HepG2 (cell line): ENCODE data around the gene CSNK1D. TPM values are rescaled to one million over a fixed set of nuclear protein-coding genes. Genes with fewer than 3 reads are reported as not detected.

Experiments
- ATAC-seq: fragments of 200-7000 bp; cut with Tn5 transposase; 3 replicates; pipeline ENCODE4 v1.9.1; 2020; ENCODE audit warnings: mild to moderate bottlenecking, moderate library complexity
- BruUV-seq: library from RNA; stranded (reverse); fragments of 400-500 nt; replicated peaks from 2 replicates; lab custom pipeline; 2021; lab: Mats Ljungman, UMichigan
- CTCF ChIA-PET: fragments of 300-600 bp; formaldehyde crosslinking; extraction: SDS; loops from one replicate; lab custom pipeline; 2021; ENCODE audit warnings: low total read pairs, inconsistent platforms, low intra/inter-chr PET ratio; lab: Yijun Ruan, JAX
- POLR2A ChIA-PET: fragments of 350-600 bp; sonication (Branson Sonifier 250); formaldehyde crosslinking; loops from one replicate; lab custom pipeline; 2020; ENCODE audit warnings: antibody characterized with exemption, inconsistent platforms; lab: Yijun Ruan, JAX
- DNase-seq: peaks from one replicate; pipeline ENCODE4 v3.0.0-alpha.2; 2015; ENCODE audit warnings: low spot score
- FAIRE-seq: peaks from 3 replicates; lab custom pipeline; 2011; peaks lifted over from hg19 to GRCh38; lab: Jason Lieb, UNC
- H2AFZ ChIP-seq: one replicate; pipeline ENCODE4 v1.6.1; 2011; ENCODE audit warnings: low read length, inconsistent platforms
- H3K27ac ChIP-seq: fragments of 300-600 bp; 3 replicates; pipeline ENCODE4 v1.8.0; 2011; ENCODE audit warnings: mixed run types, mild to moderate bottlenecking, mixed read lengths, low read length, inconsistent platforms; ENCODE audit not compliant: insufficient read depth; ENCODE audit errors: extremely low read length
- H3K27me3 ChIP-seq, 2 experiments: fragments of 200-600 bp in 1 of 2; 2 replicates in 1 of 2; 3 replicates in 1 of 2; pipeline versions ENCODE4 v1.6.0 to v1.8.0; 2011; ENCODE audit warnings: low read length in 2 of 2, mild to moderate bottlenecking in 2 of 2, moderate library complexity in 2 of 2, inconsistent platforms in 1 of 2; ENCODE audit not compliant: insufficient read depth in 2 of 2, control insufficient read depth in 1 of 2
- H3K36me3 ChIP-seq, 2 experiments: fragments of 200-600 bp in 1 of 2; replicated peaks in 1 of 2; 2 replicates in 1 of 2; 3 replicates in 1 of 2; pipeline versions ENCODE4 v1.5.1 to v1.8.0; 2011; ENCODE audit warnings: low read length in 2 of 2, inconsistent platforms in 1 of 2; ENCODE audit not compliant: insufficient read depth in 2 of 2, control insufficient read depth in 1 of 2
- H3K4me1 ChIP-seq: 2 replicates; pipeline ENCODE4 v1.5.1; 2012; ENCODE audit warnings: low read length, inconsistent platforms; ENCODE audit not compliant: insufficient read depth
- H3K4me2 ChIP-seq: 2 replicates; pipeline ENCODE4 v1.6.0; 2011; ENCODE audit warnings: low read depth, low read length, inconsistent platforms
- H3K4me3 ChIP-seq, 3 experiments: fragments of 200-600 bp in 1 of 3; sonication (generic), shearing (Covaris generic) in 1 of 3; replicated peaks in 1 of 3; 2 replicates each; pipeline ENCODE4 v1.5.1; 2011 to 2016; ENCODE audit warnings: low read length in 3 of 3, inconsistent platforms in 2 of 3, low read depth in 2 of 3, mild to moderate bottlenecking in 2 of 3, control low read depth in 1 of 3, mixed read lengths in 1 of 3; ENCODE audit not compliant: insufficient read depth in 1 of 3
- H3K79me2 ChIP-seq: one replicate; pipeline ENCODE4 v1.6.1; 2011; ENCODE audit warnings: low read length, inconsistent platforms; ENCODE audit not compliant: insufficient read depth
- H3K9ac ChIP-seq: 2 replicates; pipeline ENCODE4 v1.6.0; 2011; ENCODE audit warnings: mild to moderate bottlenecking, low read depth, low read length, inconsistent platforms; ENCODE audit not compliant: insufficient read depth
- H3K9me3 ChIP-seq: 2 replicates; pipeline ENCODE4 v1.5.1; 2012; ENCODE audit warnings: mild to moderate bottlenecking, low read length
- H4K20me1 ChIP-seq: 2 replicates; pipeline ENCODE4 v1.6.0; 2011; ENCODE audit warnings: inconsistent platforms, mild to moderate bottlenecking, low read length, moderate library complexity; ENCODE audit not compliant: insufficient read depth
- SETDB1 ChIP-seq: sonication (generic); formaldehyde crosslinking; IDR thresholded peaks from 2 replicates; pipeline ENCODE4 v1.5.1; 2020; ENCODE audit warnings: missing genetic modification reagents, mild to moderate bottlenecking, borderline replicate concordance
- ZNF280D ChIP-seq: sonication (generic); formaldehyde crosslinking; IDR thresholded peaks from 2 replicates; pipeline ENCODE4 v1.5.1; 2020; ENCODE audit warnings: mild to moderate bottlenecking, missing genetic modification reagents
- ZNF407 ChIP-seq: sonication (generic); formaldehyde crosslinking; IDR thresholded peaks from one replicate; pipeline ENCODE4 v1.5.1; 2020; ENCODE audit warnings: mild to moderate bottlenecking, missing genetic modification reagents; ENCODE audit errors: not compliant biosample characterization
- ZNF589 ChIP-seq: sonication (generic); formaldehyde crosslinking; conservative IDR thresholded peaks from 2 replicates; pipeline ENCODE4 v1.8.0; 2022; ENCODE audit warnings: mild to moderate bottlenecking, moderate library complexity, missing genetic modification reagents
- ZNF772 ChIP-seq: sonication (generic); formaldehyde crosslinking; IDR thresholded peaks from 2 replicates; pipeline ENCODE4 v1.5.0; 2020; ENCODE audit warnings: mild to moderate bottlenecking, missing genetic modification reagents
- ZSCAN25 ChIP-seq: sonication (generic); formaldehyde crosslinking; IDR thresholded peaks from 2 replicates; pipeline ENCODE4 v1.8.0; 2022; ENCODE audit warnings: mild to moderate bottlenecking, missing genetic modification reagents
- WGBS: methylation state at CpG from one replicate; pipeline ENCODE4 v1.1.6; 2017; ENCODE audit warnings: low lambda C conversion rate; 5-methylcytosine and 5-hydroxymethylcytosine counted together
- in situ Hi-C: cut with HindIII; loops from 2 replicates; pipeline ENCODE4 v1.10.0; 2017; ENCODE audit warnings: low pct_unique_long_range_greater_than_20kb; ENCODE audit not compliant: extremely low pct_ligation_motif_present
- intact Hi-C: fragments of 100-400 bp; cut with micrococcal nuclease; formaldehyde crosslinking; loops from one replicate; pipeline ENCODE4 v1.10.0; 2022; ENCODE audit not compliant: unreplicated experiment
- polyA plus RNA-seq, 8 experiments: library from polyadenylated mRNA; depleted of rRNA in 3 of 8; stranded (reverse) in 7 of 8; unstranded in 1 of 8; fragments of >200 nt; fragmentation: Illumina TruSeq in 4 of 8; extraction: Trizol in 4 of 8; gene quantifications; 2 replicates each; pipeline versions ENCODE4 v1.2.1 to v1.2.3, GENCODE V29; 2011 to 2016; ENCODE audit warnings: low read depth in 4 of 8, missing spikeins in 1 of 8, mixed read lengths in 1 of 8; ENCODE audit not compliant: insufficient read depth in 1 of 8
- total RNA-seq, 5 experiments: library from RNA; depleted of rRNA; stranded (reverse); fragments of >200 nt; fragmentation: Illumina TruSeq; extraction: Trizol; gene quantifications; 2 replicates each; pipeline ENCODE4 v1.2.3, GENCODE V29; 2016; ENCODE audit warnings: low read depth in 1 of 5
- TF ChIP-seq, protein P1 (sequence below), 2 experiments: IDR thresholded peaks; 2 replicates each; pipeline ENCODE4 v1.6.1; 2011 to 2012; ENCODE audit warnings: low read length in 2 of 2, borderline replicate concordance in 1 of 2, low read depth in 1 of 2, mild to moderate bottlenecking in 1 of 2, moderate library complexity in 1 of 2

Gene CSNK1D
- total and polyA plus RNA-seq, 2 of the 13 experiments (the other 11 are each of a cell fraction or from before 2014, with no cell fraction given): 31.5 to 128 TPM

DNA sequence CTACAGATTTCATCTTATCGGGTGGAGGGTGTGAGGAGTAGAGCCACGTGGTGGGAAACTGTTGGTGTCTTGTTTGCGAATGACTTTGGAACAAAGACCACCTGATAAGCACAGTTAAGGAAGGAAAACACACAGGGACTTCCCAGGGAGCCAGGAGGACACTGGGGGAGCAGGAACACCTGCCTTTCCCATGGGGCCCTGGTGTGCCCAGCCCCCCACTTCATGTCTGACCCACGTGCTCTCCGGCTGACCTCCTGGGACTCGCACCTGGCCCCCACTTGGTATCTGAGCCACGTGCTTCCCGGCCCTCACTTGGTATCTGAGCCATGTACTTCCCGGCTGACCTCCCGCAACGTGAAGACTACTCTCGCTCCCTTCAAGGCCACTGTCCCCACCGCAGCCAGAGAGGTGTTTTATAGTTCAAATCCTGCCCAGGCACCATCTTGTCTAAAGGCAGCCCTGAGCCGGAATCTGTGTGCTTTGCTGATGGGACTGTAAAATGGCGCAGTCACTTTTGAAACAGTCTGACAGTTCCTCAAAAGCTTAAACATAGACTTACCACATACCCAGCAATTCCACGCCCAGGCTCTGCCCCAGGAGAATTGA is 5.4 kb upstream of the CSNK1D start:
- no peak for DNase-seq
- no TSS peak for BruUV-seq
- TF ChIP-seq ZSCAN25 (CRISPR knock-in tag): peak; percentile 48; the same call in 1 of the 2 replicates
- no peak for TF ChIP-seq ZNF589
- no peak for TF ChIP-seq SETDB1 (CRISPR knock-in tag)
- no peak for TF ChIP-seq ZNF772 (CRISPR knock-in tag)
- TF ChIP-seq ZNF280D: no peak
- TF ChIP-seq, protein P1, sequence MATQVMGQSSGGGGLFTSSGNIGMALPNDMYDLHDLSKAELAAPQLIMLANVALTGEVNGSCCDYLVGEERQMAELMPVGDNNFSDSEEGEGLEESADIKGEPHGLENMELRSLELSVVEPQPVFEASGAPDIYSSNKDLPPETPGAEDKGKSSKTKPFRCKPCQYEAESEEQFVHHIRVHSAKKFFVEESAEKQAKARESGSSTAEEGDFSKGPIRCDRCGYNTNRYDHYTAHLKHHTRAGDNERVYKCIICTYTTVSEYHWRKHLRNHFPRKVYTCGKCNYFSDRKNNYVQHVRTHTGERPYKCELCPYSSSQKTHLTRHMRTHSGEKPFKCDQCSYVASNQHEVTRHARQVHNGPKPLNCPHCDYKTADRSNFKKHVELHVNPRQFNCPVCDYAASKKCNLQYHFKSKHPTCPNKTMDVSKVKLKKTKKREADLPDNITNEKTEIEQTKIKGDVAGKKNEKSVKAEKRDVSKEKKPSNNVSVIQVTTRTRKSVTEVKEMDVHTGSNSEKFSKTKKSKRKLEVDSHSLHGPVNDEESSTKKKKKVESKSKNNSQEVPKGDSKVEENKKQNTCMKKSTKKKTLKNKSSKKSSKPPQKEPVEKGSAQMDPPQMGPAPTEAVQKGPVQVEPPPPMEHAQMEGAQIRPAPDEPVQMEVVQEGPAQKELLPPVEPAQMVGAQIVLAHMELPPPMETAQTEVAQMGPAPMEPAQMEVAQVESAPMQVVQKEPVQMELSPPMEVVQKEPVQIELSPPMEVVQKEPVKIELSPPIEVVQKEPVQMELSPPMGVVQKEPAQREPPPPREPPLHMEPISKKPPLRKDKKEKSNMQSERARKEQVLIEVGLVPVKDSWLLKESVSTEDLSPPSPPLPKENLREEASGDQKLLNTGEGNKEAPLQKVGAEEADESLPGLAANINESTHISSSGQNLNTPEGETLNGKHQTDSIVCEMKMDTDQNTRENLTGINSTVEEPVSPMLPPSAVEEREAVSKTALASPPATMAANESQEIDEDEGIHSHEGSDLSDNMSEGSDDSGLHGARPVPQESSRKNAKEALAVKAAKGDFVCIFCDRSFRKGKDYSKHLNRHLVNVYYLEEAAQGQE (IDR thresholded peaks at IDR 0.05; ENCODE audit: borderline replicate concordance in 1 of 2, low read depth in 1 of 2, low read length in 2 of 2): no peak
- TF ChIP-seq ZNF407 (CRISPR knock-in tag): no peak

More for the DNA sequence above, 5.4 kb upstream of the CSNK1D start:
- no peak for FAIRE-seq
- 78% methylated on average over 14 of the region's 16 CpGs for WGBS
- POLR2A ChIA-PET: no interaction called here
- intact Hi-C loops (no loop called here), in situ Hi-C loops (no loop called here)
- H3K36me3 ChIP-seq: no peaks in the 10 kb centered on the region
- H3K4me2 ChIP-seq: no peak overlapping the region
- no peaks in the 10 kb centered on the region for H3K79me2 ChIP-seq
- H3K9me3 ChIP-seq: no peaks in the 10 kb centered on the region
- no peak overlapping the region for H3K27ac ChIP-seq
- no peak for ATAC-seq
- H2AFZ ChIP-seq: no peak overlapping the region
- no peak overlapping the region for H3K4me3 ChIP-seq
- peaks cover 2 to 14% of the 10 kb centered on the region in 2 experiments; a peak in 4 of 5 replicates for H3K27me3 ChIP-seq
- no peak overlapping the region for H3K9ac ChIP-seq
- no peaks in the 10 kb centered on the region for H4K20me1 ChIP-seq
- peaks cover 73% of the 10 kb centered on the region for H3K4me1 ChIP-seq
- CTCF ChIA-PET: no interaction called here
